K562 treated with DMSO at 1 percent for 24 hours (cell line): ENCODE data around the gene UTP4. TPM values are rescaled to one million over a fixed set of nuclear protein-coding genes. Genes with fewer than 3 reads are reported as not detected.

ENCODE experiments used
- total RNA-seq: library from RNA; unstranded; fragments of 300-600 nt; gene quantifications from 2 replicates; pipeline ENCODE4 v1.2.3, GENCODE V29; 2022; ENCODE audit warnings: low read depth; ENCODE audit not compliant: insufficient read depth

Gene UTP4
- total RNA-seq, result 41.2 and 46.0 TPM in 2 replicates

GRCh38 chr16:69132424-69133252 lies at the start of gene UTP4, which contains the start of gene CHTF8:
TSS of gene UTP4 (plus strand) at chr16:69132649. CDS start at chr16:69133460, 811 bp downstream.
TSS of gene CHTF8 (minus strand) at chr16:69132588. CDS start at chr16:69121458, 11,130 bp downstream.

DNA sequence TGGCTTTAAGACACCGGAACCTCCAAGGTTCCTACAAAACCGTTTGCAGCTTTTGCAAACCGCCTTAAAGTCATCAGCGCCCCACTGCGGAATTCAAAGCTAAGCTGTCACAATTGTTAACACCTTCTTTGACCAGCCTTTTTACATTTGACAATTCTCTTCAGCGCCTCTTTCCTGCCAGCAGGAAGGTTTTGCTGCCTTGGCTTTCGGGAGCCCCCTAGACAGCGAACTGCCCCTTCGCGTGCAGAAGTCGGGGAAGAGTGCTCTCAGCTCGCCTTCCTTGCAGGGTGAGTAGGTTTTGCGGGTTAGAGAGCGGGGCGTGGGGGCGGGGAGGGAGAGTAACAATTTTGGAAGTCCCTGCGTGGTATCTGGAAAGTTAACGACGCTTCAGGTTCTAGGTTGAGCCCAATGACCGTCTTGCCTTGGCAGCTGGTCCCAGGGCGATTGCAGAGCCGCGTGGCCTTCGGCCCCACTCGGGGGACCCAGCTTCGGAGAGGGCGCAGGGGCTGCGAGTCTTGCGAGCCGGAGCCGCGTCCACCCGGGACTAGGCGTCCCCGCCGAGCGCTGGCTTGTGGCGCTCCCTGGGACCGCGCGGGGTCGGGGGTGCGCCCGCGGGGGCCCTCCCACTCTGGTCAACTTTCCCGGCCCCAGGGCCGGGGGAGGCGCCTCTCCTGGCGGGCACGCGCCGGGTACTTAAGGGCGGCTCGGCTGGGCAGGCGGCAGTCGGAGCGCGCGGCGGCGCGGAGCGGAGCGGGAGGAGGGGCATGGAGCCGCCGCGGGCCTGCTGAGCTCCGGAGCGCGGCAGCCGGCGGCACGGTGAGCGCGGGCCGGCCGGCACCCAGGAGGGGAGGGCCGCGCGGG lies 26.7 kb upstream of the UTP4 start, which contains the start of gene HAS3:
Gene HAS3, plus strand, starts transcription at position 153 of the 861 bp plus-strand sequence. CDS start 3,743 bp downstream, outside the sequence.

DNA sequence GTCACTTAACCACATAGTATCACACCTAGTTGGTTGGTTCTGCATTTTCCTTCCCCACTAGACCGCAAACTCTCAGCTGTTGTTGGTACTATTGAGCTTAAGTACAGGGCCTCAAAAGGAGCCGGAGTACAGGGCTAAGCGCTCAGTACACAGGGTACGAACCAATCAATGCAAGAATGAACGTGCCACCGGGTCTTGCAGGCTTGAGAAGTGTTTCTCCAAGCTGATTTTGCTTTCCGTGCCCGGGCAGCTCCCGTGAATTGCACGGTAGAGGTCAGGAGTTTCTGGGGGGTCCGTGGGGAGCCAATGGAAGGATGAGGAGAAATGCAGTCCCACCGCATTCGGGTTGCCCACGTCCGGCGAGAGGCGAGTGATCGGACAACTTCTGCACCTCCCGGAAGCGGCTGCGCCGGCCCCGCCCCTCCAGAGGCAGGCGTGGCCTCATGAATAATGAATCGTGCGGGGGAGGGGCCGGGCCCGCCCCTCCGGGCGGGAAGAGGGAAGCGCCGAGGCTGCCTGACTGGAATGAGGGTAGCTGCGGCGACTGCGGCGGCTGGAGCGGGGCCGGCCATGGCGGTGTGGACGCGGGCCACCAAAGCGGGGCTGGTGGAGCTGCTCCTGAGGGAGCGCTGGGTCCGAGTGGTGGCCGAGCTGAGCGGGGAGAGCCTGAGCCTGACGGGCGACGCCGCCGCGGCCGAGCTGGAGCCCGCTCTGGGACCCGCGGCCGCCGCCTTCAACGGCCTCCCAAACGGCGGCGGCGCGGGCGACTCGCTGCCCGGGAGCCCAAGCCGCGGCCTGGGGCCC lies 54.4 kb downstream of the UTP4 start, which contains the start of gene SNTB2:
Gene SNTB2, plus strand, starts transcription at position 523 of the 804 bp plus-strand sequence. Its CDS starts 3 bp downstream, at position 526.

Other genes starting within 250 kb of the UTP4 start
- gene HAS3, start 27.0 kb upstream of the UTP4 start, total RNA-seq, result 0.46 and 0.65 TPM in 2 replicates
- gene CHTF8, start 61 bp upstream of the UTP4 start, total RNA-seq, result 166 and 169 TPM in 2 replicates
- gene SNTB2, start 54.5 kb downstream of the UTP4 start, total RNA-seq, result 7.9 and 9.5 TPM in 2 replicates
- gene VPS4A, start 178.7 kb downstream of the UTP4 start, total RNA-seq, result 65.5 and 69.2 TPM in 2 replicates
- gene PDF, start 197.9 kb downstream of the UTP4 start, total RNA-seq, result 28.4 and 28.7 TPM in 2 replicates
- gene COG8, start 206.9 kb downstream of the UTP4 start, total RNA-seq, result 38.6 and 41.1 TPM in 2 replicates
- 11.5 and 13.2 TPM in 2 replicates for gene NIP7, start 207.1 kb downstream of the UTP4 start, total RNA-seq
- gene TMED6, start 219.1 kb downstream of the UTP4 start, total RNA-seq, result not detected in 2 replicates